Measurements from ENCODE around the gene RNF19B. TPM values are rescaled to one million over a fixed set of nuclear protein-coding genes. Genes with fewer than 3 reads are reported as not detected.
"Not testable (repeated sequence)": the region's sequence is repeated elsewhere in the genome, so short reads cannot be mapped to it uniquely, and the experiment has no call there.

RNF19B gene
- total RNA-seq, 1 donor from 2014 or later: 138 TPM

DNA sequence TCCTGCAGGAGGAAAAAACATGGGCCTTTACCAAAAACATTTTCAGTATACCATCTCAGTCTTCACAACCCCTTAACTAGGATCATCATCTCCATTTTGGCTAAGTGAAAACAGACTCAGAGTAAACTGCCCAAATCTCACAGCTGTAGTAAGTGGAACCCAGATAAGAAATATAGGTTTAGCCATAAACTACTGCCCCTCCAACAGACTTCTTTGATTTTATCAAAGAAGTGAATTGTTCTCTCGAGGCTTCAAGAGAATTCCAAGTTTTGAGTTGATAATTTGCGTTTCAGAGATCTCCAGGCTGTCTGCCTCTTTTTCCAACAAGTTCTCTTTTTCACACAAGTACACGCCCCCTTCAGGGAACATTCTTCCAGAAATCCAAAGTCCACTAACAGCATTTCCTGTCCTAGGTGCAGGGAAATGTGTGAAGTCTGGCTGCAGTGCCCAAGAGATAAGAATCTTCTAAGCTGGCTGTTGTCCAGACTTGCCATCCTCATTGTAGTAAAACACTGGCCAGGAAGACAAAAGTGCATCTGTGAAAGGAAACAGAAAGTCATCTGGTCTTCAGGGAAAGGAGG, 30.8 kb downstream of the RNF19B start:
- intact Hi-C loops (cut with micrococcal nuclease): loop anchor here (1.0 to 5.0 kb wide), 6 partner anchors 73 to 248 kb away; partner anchors contain the start of genes AZIN2 and TRIM62

GRCh38 chr1:32931760-32932159, 32.8 kb downstream of the RNF19B start:
- intact Hi-C loops (cut with micrococcal nuclease): loop anchor here (2.0 to 5.0 kb wide), 2 partner anchors 195 to 251 kb away; partner anchors contain the start of gene TRIM62

- intact Hi-C loops (cut with micrococcal nuclease): no loop called here
Observed at GRCh38 chr1:32929366-32929765, 35.2 kb downstream of the RNF19B start.

DNA sequence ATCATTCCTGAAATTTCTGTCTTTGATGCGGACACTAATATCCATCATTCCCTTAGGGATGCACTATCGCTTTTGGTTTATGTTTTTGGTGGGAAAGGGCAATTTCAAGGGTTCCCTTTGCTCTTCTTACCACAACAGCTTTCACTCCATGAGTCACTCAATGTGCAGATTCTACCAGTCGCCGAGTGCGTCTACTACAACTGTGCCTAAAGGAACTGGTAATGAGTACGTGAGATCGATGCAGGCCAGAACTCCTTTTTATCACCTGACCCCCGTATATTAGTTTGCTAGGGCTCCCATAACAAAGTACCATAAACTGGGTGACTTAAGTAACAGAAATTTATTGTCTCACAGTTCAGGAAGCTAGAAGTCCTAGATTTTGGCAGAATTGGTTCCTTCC, 35.9 kb downstream of the RNF19B start:
- intact Hi-C loops (cut with micrococcal nuclease): no loop called here

DNA sequence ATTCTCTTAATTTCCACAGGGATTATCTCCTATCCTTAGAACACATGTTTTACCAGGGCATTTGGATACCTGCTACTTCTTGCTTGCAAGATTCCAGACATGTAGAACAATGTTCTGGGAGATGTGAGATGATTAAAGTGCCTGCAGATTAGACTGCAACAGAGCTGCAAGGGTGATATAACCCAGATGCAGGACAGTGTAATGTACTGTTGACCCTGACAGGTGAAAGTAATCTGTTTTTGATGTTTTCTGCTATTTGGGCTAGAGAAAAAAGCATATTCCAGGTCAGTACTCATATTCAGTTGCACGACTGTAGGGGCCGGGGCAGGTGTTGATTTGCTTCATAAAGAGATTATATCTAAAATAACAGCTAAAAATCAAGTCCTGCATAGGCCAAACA, 36.3 kb downstream of the RNF19B start:
- intact Hi-C loops (cut with micrococcal nuclease): no loop called here

DNA sequence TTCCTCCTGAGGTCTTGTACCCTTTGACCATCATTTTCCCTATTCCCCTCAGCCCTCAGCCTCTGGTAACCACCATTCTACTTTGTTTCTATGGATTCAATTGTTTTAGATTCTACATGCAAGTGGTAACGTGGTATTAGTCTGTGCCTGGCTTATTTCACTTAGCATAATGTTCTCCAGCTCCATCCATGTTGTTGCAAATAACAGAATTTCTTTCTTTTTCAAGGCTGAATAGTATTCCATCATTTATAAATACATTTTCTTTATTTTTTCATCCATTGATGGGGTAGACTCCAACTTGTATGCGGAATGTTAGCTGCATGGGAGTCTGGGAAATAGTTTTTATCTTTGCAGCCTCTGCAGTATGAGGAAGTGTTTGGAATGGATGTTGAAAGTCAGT, 37.2 kb downstream of the RNF19B start:
- intact Hi-C loops (cut with micrococcal nuclease): no loop called here

- intact Hi-C loops (cut with micrococcal nuclease): no loop called here
Observed at GRCh38 chr1:32926562-32926961, 38.0 kb downstream of the RNF19B start.

DNA sequence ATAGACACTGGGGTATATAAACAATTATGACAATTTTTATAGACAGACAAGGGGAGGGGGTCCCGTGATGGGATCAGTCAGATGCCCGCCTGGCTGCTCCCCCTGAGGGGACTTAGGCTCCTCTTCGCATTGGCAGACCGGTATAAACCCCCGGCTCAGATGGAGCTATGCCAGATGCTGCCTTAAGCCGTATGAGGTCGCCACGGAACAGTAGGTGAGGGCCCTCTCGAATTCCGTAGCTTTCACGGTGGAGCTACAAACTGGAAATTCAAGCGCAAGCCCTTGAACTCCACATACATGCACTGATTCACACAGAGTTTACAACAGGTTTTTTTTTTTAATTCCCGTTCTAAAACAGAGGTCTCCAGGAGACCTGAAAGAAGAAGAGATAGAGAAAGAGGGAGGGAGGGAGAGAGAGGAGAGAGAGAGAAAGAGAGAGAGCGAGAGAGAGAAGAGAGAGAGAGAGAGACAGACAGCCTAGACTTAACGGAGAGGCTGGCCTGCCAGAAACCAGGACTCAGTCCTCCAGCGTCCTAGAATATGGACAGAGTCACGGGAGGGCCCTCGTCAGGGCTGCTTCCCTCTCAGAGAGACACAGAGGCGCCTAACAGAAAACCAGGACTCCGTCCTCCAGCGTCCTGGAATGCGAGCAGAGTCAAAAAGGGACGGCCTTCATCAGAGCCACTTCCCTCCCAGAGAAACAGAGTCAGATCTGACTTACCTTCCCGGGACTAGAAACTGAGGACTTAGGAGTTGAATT, 39.0 kb downstream of the RNF19B start:
- intact Hi-C loops (cut with micrococcal nuclease): no loop called here

GRCh38 chr1:32924881-32925344, 39.7 kb downstream of the RNF19B start:
- intact Hi-C loops (cut with micrococcal nuclease): no loop called here

DNA sequence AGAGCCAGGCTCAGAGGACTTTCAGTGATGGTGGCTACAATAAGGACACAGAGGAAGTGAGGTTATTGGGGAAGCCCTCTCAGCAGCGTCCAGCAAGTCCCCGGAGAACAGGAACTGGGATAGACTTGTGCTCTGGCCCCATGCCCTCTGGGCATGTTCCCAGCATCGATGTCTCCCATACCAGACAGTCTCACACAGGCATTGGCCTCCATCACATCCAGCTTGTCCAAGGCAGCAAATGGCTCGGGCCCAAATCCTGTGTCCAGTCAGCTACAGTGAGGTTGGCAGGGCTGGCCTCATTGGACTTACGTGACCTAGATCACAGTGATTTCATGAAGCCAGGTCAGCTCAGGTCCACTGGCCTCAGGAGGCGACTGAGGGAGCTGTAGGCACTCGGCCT, 43.8 kb downstream of the RNF19B start:
- intact Hi-C loops (cut with micrococcal nuclease): no loop called here

GRCh38 chr1:32919811-32920733, 44.5 kb downstream of the RNF19B start:
- intact Hi-C loops (cut with micrococcal nuclease): no loop called here

- intact Hi-C loops (cut with micrococcal nuclease): no loop called here
Observed at GRCh38 chr1:32918179-32918578, 46.4 kb downstream of the RNF19B start.

DNA sequence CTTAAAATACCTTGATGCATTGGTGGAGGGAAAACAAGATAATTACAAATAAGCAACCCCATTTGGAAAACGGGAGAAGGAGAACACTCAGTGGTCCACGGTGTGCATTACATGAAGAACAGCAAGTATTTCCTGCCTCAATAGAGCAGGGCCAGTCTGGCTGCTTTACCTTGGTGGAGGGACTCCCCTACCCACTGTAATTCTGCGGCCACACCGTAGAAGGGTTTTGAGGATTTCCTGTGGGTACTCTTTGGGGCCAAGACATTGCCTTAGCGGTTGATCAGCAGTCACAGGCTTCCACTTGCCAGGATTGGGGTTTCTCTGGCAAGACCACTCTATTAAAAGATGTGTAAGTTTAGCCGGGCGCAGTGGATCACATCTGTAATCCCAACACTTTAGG, 47.1 kb downstream of the RNF19B start:
- intact Hi-C loops (cut with micrococcal nuclease): no loop called here

DNA sequence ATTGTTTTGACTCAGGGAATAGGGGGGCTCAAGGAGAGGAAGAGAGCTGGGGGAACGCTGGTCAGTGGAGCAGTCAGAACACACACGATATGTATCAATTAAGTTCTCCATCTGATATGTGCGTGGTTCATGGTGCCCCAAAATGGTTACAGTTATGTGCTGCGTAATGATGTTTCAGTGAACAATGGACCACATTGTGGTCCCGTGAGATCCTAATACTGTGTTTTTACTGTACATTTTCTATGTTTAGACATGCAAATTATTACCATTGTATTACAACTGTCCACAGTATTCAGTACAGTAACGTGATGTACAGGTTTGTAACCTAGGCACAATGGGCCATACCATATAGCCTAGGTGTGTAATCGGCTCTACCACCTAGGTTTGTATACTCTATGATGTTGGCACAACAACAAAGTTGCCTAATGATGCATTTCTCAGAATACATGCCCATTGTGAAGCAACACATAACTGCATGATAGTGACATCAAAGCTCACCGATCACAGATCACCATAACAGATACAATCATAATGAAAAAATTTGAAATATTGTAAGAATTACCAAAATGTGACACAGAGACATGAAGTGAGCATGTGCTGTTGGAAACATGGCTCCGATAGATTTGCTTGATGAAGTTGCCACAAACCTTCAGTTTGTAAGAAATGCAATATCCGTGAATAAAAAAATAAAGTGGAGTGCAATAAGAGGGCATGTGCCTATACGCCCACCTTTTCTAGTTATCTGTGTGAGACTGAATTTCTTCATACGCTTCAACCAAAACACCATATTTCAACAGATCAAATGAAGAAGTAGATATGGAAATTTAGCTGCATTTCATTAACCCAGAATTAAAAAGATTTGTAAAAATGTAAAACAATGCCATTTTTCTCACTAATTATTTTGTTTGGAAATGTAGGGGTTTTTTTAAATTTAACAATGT, 48.6 kb downstream of the RNF19B start:
- intact Hi-C loops (cut with micrococcal nuclease): no loop called here

GRCh38 chr1:32910319-32910718, 54.3 kb downstream of the RNF19B start:
- intact Hi-C loops (cut with micrococcal nuclease): no loop called here

- intact Hi-C loops (cut with micrococcal nuclease): no loop called here
Observed at GRCh38 chr1:32907435-32907834, 57.2 kb downstream of the RNF19B start.

DNA sequence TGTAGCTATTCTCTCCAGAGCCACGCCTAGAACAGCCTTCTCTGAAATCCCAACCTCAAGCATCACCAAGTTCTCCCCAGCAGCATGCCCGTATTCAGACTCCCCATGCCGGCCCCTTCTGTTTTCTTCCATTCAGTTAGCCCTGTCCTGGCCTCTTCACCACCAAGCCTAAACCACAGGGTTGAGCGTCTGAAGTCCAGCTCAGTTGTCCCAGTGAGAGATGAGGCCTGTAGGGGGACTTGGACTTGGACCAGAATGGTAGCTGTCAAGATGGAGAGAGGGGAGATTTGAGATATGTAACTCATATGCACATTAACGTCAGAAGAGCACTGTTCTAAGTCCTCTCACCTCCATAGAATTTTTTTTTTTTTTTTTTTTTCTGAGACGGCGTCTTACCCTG, 58.0 kb downstream of the RNF19B start:
- intact Hi-C loops (cut with micrococcal nuclease): no loop called here

DNA sequence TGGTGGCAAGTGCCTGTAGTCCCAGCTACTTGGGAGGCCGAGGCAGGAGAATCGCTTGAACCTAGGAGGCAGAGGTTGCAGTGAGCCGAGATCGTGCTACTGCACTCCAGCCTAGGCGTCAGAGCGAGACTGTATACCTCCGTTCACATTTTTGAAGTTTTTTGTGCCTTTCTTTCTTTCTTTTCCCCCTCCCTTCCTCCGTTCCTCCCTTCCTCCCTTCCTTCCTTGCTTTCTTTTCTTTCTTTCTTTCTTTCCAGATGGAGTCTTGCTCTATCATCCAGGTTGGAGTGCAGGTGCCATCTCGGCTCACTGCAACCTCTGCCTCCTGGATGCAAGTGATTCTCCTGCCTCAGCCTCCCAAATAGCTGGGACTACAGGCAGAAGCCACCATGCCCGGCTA, 59.0 kb downstream of the RNF19B start:
- intact Hi-C loops (cut with micrococcal nuclease): not testable (repeated sequence)

- intact Hi-C loops (cut with micrococcal nuclease): no loop called here
Observed at GRCh38 chr1:32904797-32905196, 59.8 kb downstream of the RNF19B start.

DNA sequence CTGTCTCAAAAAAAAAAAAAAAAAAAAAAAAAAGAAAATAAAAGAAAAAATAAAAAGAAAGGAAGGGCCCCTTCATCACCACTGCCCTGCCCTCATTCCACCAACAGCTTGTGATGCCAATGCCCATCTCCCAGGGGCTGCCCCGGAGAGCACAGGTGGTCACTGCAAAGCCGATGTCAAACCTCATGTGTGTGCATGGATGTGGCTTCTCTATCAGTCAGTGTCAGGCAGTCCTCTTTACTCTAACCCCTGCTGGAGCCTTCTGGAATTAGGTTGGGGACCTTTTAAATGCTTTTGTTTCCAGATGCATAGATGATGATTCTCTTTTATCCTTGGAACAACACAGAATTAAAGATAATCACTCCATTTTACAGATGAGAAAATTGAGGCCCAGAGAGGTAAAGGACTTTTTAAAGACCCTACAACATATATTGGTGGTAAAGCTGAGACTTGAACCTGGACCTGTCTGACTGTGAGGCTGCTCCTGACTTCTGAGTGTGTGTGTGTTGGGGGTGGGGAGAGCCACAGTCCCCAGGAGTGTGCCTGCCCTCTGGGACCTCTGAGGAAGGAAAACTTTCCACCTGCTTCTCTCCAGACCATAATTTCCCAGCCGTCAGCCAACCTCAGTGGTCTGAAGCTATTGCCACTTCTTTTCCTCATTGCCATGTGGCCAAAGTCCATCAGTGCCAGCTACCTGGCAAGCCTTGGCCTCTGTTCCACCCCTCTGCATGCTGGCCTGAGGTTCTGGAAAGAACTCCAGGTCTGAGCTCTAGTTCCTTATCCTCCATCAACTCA, 60.4 kb downstream of the RNF19B start:
- intact Hi-C loops (cut with micrococcal nuclease): no loop called here

All from T-helper 1 cell treated with Interleukin-12 subunit alpha and Interleukin-12 subunit beta and Interleukin-4 antibody, amounts not matched to agents 30 ng/mL and 1 ng/mL, for 36 hours (primary cell).